Skeletal muscle cell (primary cell): ENCODE measurements around the gene CALR3.
"Not testable (repeated sequence)": the region's sequence is repeated elsewhere in the genome, so short reads cannot be mapped to it uniquely, and the experiment has no call there.

ENCODE experiments used
- DNase-seq: peaks from one replicate; pipeline ENCODE4 v3.0.0-alpha.2; 2010; ENCODE audit warnings: low read depth
- H3K4me3 ChIP-seq: 2 replicates; pipeline ENCODE4 v1.5.1; 2011; ENCODE audit warnings: low read depth, mild to moderate bottlenecking, control low read depth, low read length, moderate library complexity

The CALR3 gene, protein sequence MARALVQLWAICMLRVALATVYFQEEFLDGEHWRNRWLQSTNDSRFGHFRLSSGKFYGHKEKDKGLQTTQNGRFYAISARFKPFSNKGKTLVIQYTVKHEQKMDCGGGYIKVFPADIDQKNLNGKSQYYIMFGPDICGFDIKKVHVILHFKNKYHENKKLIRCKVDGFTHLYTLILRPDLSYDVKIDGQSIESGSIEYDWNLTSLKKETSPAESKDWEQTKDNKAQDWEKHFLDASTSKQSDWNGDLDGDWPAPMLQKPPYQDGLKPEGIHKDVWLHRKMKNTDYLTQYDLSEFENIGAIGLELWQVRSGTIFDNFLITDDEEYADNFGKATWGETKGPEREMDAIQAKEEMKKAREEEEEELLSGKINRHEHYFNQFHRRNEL

DNA sequence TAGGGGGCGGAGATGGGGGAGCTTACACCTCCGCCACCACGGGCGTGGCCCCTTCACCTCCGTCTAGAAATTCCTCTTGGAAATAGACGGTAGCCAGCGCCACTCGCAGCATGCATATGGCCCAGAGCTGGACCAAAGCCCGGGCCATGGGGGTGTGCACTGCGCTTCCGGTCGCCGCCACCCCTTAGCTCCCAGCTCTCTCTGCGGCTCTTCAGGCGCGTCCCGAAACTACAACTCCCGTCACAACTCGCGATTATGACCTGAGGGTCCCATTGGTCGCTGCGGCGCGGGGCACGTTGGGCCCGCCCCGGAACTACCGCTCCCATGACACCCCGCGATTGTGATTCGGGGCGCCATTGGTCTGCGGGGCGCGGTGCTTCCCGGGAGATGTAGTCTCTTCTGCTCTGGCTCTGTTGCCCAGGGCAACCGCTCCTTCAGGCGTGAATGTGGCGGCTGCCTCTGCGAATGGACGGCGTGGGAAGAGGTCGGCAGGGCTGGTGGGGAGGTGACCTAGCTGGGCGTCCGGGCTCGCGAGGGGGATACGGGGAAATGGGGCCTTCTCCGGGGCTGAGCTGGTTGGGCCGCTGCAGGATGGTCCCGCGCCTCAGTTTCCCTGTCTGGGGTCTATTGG lies at the start of gene CALR3, which contains the start of gene C19orf44:
Gene CALR3 (minus strand): TSS at position 186 of the 631 bp plus-strand sequence. CDS start 38 bp downstream, at position 148.
Gene C19orf44 (plus strand): TSS at position 413 of the 631 bp plus-strand sequence. CDS start 4,399 bp downstream, outside the sequence.
- H3K4me3 ChIP-seq, result peak within 1 kb of the TSS; percentile 84
- peak; percentile 93 for DNase-seq

DNA sequence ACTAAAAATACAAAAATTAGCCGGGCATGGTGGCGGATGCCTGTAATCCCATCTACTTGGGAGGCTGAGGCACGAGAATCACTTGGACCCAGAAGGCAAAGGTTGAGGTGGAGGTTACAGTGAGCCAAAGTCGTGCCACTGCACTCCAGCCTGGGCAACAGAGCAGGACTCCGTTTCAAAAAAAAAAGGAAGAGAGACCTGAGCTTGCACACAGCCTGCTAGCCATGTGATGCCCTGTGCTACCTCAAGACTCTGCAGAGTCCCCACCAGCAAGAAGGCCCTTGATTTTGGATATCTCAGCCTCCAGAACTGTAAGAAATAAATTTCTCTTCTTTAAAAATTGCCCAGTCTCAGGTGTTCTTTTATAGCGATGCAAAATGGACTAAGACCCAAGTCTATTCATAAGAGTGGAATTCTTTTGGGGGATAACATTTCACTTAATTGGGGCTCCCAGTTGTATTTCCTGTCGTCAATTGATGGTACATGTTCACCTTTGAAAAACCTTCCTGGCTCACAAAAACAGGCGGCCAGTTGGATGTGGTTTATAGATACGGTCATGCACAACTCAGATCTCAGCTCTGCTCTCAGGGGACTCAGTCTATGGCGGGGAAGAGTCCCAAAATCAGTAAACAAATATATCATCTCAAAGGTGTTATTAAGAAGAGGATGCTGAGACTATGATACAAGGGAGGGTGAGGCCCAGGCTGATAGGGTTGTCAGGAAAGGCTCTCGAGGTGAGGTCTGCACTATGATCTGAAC lies 48.7 kb upstream of the CALR3 start:
- no peak overlapping the region for H3K4me3 ChIP-seq
- DNase-seq, result no peak

DNA sequence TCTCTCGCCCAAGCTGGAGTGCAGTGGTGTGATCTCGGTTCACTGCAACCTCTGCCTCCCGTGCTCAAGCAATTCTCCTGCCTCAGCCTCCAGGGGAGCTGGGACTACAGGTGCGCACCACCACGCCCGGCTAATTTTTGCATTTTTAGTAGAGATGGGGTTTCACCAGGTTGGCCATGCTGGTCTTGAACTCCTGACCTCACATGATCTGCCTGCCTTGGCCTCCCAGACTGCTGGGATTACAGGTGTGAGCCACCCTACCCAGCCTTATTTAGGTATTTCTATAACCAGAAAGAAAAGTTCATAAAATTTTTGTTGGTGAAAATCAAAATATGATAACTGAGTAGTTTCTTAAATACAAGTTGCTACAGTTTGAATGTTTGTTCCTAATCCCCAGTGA lies 47.8 kb upstream of the CALR3 start:
- DNase-seq, H3K4me3 ChIP-seq: not testable (repeated sequence)

DNA sequence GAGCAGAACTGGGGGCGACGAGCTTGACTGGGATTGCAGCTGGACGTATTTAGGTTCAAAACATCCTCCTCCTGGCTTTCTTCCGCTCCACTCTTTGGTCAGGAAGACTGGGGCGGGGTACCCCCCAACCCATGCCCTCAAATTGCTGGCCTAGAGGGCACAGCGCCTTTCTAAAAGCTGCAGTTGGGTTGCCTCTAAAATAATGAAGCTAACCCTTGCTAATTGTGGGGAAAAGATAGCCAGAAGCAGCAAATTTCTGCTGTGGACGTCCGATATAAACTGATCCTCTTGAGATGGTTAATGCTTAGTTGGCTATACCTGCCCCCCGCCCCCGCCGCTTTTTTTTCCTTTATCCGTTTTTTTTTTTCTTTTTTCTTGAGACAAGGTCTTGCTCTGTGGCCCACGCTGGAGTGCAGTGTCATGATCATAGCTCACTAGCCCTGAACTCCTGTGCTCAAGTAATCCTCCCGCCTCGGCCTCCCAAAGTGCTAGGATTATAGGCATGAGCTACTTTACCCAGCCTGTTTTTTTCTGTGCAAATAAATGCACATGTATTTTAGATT lies 47.0 kb upstream of the CALR3 start:
- DNase-seq, result no peak
- peak overlapping the region; percentile 94 for H3K4me3 ChIP-seq

DNA sequence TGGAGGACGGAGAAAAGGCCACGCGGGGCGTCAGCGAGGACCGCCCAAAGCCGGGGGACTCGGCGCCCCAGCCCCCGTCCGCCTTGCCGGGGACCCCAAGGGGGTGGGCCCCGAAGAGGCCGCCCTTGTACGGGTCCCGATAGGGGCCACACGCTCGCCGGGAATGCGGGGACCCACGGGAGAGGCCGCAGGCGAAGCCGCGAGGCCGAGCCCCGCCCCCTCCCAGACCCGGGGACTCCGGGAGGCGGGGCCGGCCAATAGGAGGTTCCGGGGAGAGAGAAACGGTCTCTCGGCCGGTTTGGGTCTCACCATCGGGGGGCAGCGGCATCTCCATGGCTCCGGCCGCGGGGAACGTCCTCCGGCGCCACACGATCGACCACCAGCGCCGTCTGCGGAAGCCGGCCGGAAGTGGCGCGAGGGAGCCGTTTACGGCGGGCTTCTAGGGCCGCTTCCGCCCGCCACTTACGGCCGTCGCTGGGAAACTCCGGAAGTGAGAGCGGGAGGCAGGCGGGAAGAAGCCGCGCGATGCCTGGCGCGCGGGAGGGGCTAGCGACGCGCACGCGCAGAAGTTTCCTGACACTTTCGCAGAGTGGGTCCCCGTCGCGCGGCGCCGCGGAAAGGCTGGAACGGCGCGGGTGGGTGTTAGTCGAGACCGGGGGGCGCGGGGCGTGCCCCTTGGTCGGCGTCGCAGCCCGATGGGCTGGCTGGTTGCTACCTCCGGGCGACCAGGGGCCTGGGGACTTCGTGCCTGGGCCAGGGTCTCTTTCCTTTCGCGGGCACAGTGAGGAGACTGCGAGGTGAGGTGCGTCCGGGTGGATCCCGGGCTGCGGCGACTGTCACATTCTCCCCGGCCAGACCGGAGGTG lies 46.3 kb upstream of the CALR3 start, which contains the start of gene CHERP:
Gene CHERP (minus strand): TSS at position 393 of the 865 bp plus-strand sequence. CDS start 59 bp downstream, at position 334.
- peak; percentile 72 for DNase-seq
- H3K4me3 ChIP-seq, result peak within 1 kb of the TSS; percentile 94

DNA sequence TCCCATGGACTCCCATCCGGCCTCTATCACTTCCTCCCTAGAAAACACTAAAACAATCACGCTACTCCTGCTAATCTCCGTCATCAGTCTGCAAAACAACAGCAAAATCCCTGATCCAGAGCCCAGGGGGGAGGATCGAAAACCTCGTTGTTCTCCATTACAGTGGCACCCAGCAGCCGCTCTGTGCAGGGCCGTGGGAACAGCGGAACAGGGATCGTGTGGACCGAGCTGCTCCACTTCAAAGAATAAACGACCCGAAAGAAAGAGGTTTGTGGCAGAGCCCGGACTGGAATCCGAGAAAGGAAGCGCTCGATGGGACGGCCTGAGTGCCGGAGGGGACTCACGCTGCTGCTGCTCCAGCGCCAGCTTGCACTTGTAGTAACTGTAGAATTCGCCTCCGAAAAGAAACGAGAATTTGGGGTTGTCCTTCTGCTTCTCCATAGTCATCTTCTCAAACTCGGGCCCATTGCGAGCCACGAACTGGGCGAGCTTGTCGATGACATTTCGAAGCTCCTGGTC lies 45.6 kb upstream of the CALR3 start:
- no peak for DNase-seq
- H3K4me3 ChIP-seq, result peak overlapping the region; percentile 94

DNA sequence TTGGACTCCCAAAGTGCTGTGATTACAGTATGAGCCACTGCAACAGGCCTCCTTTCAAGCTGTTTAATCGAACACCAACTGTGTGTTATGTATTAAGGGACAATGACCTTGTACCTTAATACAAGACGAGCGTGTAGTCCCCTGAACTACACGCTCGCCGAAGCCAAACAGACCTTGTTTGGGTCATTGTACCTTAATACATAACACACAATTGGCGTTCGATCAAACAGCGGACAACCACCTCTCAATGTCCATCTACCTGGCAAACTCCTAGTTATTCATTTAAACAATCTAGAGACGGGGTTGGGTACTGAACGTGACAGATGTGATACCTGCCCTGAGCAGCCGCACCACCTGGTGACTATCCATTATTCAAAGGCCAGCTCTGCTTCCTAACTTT lies 45.0 kb upstream of the CALR3 start:
- H3K4me3 ChIP-seq, result peak overlapping the region; percentile 94
- no peak for DNase-seq

DNA sequence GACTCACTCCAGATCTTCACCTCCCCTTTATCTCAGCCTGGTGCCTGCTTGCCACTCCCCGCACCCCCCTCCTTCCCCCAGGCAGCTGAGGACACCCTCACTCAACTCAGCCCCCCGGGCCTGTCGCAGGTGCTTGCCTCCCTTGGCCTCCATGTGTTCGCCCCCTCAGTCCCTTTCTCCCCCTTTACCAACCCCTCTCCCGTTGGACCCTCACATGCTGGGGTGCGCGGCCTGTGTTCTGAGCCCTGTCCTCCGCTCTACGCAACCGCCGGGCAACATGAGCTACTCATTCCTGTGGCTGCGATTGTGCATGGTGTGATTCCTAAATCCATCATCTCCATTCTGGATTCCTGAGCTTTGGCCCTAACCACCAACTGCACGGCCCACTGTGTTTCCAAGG lies 41.1 kb upstream of the CALR3 start:
- no peak for DNase-seq
- H3K4me3 ChIP-seq, result no peak overlapping the region

DNA sequence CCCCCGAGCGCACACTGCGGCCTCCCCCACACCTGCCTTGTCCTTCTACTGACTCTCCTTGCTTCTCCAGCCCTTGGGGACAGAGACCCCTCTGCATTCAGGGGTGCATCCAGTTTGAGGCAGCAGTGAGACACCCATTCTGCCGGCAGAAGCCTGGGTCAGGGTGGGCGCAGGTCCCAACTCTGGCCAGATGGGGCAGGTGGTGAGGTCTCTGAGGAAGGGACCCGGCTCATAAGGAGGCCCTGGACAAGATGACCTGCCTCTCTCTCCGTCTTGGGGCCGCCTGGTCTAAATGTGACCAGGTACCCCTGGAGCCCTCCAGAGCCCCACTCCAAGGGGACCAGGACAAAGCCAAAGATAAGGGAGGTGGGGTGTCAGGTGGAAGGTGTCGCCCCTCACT lies 40.2 kb upstream of the CALR3 start:
- no peak for DNase-seq
- no peak overlapping the region for H3K4me3 ChIP-seq

DNA sequence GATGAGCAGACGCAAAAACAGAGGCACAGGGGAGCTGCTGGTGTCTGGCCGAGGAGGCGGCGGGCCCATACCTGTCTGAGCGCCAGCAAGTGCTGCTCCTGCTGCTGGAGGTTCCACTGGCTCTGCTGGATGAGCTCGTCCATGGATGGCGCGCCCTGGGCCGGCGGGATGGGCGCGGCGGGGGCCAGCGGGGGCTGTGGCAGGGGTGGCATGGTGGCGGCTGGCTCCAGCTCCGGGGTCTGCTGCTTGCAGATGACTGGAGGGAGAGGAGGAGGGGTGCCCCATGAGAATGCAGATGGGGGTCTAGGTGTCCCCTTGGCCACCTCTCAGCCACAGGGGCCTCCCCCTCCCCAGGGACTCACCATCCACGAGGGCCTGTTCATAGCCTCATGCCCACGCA lies 39.4 kb upstream of the CALR3 start:
- no peak for DNase-seq
- no peak overlapping the region for H3K4me3 ChIP-seq

DNA sequence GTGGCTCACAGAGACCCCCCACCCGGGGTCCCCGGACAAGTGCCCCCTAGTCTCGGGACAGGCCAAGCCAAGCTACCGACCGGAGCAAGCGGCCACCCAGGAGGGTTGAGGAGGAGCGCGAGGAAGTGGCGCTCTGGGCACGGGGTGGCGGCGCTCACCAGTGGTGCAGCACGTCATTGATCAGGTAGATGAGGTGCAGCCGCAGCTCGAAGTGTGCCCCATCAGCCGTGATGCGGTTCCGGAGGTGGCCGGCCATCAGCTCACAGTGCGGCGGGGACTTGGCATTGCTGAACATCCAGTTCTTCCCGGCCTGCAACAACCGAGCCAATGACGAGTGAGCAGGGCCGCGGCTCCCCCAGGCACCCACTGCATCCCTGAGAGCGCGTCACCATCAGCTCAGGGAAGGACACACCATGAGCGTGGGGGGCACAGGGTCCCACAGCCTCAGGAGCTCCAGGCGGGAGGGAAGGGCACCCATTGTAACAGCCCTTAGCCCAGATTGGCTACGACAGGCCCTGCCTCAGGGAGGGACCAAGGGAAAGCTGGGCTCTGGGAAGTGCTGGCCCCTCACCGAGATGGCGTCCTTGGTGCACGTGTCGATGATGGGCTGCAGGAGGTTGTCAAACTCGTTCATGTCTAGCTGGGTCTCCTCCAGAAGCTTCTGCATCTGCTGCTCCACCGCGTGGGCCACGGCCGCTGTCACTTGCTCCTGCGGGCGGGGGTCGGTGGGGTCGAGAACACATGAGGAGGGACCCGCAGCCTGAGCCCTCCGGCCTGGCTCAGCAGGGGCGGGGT lies 36.7 kb upstream of the CALR3 start:
- no peak for DNase-seq
- H3K4me3 ChIP-seq, result no peak overlapping the region

DNA sequence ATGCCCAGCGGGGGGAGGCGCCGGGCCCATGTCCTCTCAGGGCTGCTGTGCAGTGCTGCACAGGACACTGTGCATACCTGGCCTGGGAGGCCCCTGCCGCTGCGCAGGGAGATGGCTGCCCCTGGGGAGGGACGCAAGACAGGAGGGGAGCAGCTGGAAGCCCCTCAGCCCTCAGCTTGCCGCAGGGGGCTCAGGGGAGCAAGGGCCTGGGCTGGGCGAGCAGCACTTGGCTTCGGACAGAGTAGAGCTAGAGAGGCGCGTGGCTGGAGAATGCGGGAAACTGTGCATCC lies 35.4 kb upstream of the CALR3 start:
- DNase-seq, result no peak
- H3K4me3 ChIP-seq, result no peak overlapping the region

DNA sequence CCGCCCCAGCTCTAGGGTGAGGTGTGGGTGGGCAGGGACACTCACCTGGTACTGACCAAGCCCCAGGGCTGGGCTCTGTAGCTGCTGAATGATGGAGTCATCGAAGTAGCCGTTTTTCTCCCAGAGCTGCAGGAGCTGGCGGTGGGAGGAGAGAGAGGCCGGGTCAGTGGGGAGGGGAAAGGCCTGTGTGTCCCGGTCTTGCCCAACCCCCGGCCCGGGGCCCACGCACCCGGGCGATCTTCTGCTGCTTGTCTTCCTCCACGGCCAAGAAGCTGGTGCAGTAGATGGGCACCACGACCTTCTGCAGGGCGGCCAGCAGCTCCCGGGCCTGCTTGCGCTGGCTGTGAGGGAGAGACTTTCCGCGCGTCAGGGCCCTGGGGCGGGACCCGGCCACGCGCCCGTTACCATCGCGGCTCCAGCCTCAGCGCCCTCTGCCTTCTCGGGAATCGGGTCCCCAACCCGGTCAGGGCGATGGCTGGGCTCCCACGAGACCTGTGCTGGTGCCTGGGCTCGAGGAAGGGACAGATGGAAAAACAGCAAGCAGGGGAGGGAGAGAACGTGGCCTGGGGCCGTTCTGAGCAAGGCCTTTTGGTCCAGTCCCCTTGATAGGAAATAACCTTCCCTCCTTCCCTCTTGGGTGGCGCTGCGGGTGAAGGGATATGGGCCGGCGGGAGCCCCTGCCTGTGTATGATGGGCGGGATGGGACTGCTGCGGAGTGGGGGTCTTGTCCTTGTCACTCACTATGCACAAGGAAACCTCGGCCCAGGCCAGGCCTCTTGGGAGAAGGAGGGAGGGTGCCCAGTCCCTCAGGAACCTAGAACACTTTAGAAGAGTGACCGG lies 34.8 kb upstream of the CALR3 start:
- DNase-seq, result no peak
- H3K4me3 ChIP-seq, result no peak overlapping the region

DNA sequence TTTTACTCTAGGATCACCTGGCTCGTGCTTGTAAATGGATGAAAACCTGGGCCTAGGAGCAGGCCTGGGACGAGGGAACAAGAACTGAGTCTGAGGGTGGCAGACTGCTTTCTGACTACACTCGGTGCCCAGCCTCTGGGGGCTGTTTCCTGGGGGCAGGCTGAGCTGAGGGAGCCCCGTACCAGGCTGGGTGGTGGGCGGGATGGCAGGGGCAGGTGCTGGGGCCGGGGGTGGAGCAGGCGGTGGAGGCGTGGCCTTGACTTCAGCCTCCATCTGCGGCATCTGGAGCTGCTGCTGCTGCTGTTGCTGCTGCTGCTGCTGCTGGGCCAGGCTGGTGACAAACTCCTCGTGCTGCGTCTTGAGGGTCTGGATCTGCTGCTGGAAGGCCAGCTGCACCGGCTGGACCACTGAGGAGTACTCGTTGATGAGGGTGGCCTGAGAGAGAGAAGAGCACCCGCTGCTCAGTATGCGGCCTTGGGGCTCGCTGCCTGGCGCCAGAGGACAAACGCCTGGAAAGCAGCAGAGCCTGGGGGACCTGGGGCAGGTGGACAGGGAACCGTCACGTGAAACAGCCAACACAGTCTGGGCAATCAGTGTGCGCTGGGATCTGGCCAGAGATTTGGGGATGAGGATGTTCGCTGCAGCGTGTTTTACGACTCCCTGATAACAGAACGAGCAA lies 33.6 kb upstream of the CALR3 start:
- H3K4me3 ChIP-seq, result no peak overlapping the region
- DNase-seq, result no peak

DNA sequence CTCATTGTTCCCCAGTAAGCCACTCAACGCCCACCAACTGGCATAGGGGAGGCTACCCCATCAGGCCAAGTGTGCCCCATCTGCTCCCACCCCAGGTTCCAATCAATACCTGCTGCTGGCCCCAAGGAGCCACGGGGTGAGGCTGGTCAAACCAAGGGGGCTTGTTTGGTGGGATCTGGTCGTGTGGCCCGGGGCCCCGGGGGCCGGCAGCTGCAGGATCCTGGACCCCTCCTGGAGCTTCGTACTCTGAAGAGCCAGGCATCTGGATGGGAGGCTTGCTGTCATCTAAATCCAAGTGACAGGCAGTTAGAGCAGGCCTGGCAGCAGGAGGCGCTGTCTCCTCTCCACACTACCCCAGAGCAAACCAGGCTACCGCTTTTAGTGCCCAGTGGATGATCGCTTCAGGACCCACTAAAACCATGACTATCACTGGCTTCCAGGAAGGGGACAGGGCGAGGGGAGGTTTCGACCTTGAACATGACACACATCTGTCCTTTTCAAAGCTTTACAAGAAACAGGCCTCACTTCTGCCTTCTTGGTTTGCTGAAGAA lies 32.1 kb upstream of the CALR3 start:
- no peak for DNase-seq
- H3K4me3 ChIP-seq, result no peak overlapping the region

DNA sequence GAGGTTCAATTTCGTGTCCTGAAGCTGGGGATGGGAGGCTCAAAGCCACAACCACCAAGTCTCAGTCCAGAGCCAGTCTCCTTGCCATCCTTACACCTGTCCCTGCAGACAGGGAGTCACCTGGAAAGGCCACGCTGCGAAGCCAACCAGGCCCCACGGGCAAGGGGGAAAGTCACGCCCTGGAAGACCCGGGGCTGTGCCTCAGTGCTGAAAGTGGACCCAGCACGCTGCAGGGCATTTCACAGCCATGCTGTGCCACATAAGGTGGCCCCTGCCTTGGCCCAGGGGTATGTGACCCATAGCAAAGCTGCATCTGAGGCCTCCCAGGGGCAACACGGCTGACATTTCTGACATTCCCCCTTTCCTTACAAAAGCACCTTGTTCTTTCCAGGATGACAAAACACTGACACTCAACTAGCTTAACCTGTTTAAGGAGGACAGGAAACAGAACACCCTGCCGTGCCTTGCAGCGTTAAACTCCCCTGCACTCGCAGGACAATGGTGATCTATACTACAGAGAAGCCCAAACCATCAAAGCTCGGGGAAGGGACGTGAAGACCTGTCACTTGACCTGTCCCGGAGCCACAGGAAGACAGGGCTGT lies 31.5 kb upstream of the CALR3 start:
- no peak for DNase-seq
- no peak overlapping the region for H3K4me3 ChIP-seq
